Ishikawa (cell line): ENCODE measurements around the gene COL18A1.

ENCODE experiments used
- CEBPB ChIP-seq: IDR thresholded peaks from 2 replicates; pipeline ENCODE4 v1.6.1; 2012
- CREB1 ChIP-seq: IDR thresholded peaks from 2 replicates; pipeline ENCODE4 v1.6.1; 2012; ENCODE audit warnings: low read depth
- EGR1 ChIP-seq: IDR thresholded peaks from 2 replicates; pipeline ENCODE4 v1.6.1; 2012
- EP300 ChIP-seq: IDR thresholded peaks from 2 replicates; pipeline ENCODE4 v1.6.1; 2012; ENCODE audit warnings: borderline replicate concordance
- FOXM1 ChIP-seq: IDR thresholded peaks from 2 replicates; pipeline ENCODE4 v1.6.1; 2012; ENCODE audit warnings: low read depth, borderline replicate concordance
- MAX ChIP-seq: IDR thresholded peaks from 2 replicates; pipeline ENCODE4 v1.6.1; 2012
- NFIC ChIP-seq: IDR thresholded peaks from 2 replicates; pipeline ENCODE4 v1.6.1; 2012
- RAD21 ChIP-seq: IDR thresholded peaks from 2 replicates; pipeline ENCODE4 v1.6.1; 2012; ENCODE audit warnings: low read depth
- REST ChIP-seq: IDR thresholded peaks from 2 replicates; pipeline ENCODE4 v1.6.1; 2012; ENCODE audit warnings: low read depth, mild to moderate bottlenecking
- TAF1 ChIP-seq: IDR thresholded peaks from 2 replicates; pipeline ENCODE4 v1.6.1; 2012; ENCODE audit warnings: low read depth, mild to moderate bottlenecking
- TCF12 ChIP-seq: IDR thresholded peaks from 2 replicates; pipeline ENCODE4 v1.6.1; 2012; ENCODE audit warnings: low read depth
- TEAD4 ChIP-seq: IDR thresholded peaks from 2 replicates; pipeline ENCODE4 v1.6.1; 2012
- USF1 ChIP-seq: IDR thresholded peaks from 2 replicates; pipeline ENCODE4 v1.6.1; 2012
- YY1 ChIP-seq: IDR thresholded peaks from 2 replicates; pipeline ENCODE4 v1.6.1; 2012; ENCODE audit warnings: low read depth
- ZBTB7A ChIP-seq: IDR thresholded peaks from 2 replicates; pipeline ENCODE4 v1.6.1; 2012; ENCODE audit warnings: low read depth

COL18A1 gene

GRCh38 chr21:45393833-45394638, 10.9 kb upstream of the COL18A1 start:
- TF ChIP-seq CEBPB: no peak
- no peak for TF ChIP-seq FOXM1
- no peak for TF ChIP-seq EGR1
- no peak for TF ChIP-seq RAD21
- TF ChIP-seq YY1: no peak
- no peak for TF ChIP-seq USF1
- TF ChIP-seq TCF12: no peak
- no peak for TF ChIP-seq REST
- no peak for TF ChIP-seq MAX
- TF ChIP-seq TAF1: no peak
- TF ChIP-seq CREB1: no peak
- no peak for TF ChIP-seq TEAD4
- TF ChIP-seq NFIC: no peak
- no peak for TF ChIP-seq ZBTB7A
- TF ChIP-seq EP300: no peak

GRCh38 chr21:45396620-45396995, 8.4 kb upstream of the COL18A1 start:
- TF ChIP-seq MAX: no peak
- no peak for TF ChIP-seq TEAD4
- TF ChIP-seq EGR1: no peak
- no peak for TF ChIP-seq CREB1
- TF ChIP-seq REST: no peak

GRCh38 chr21:45397381-45397780, 7.6 kb upstream of the COL18A1 start:
- no peak for TF ChIP-seq NFIC
- TF ChIP-seq YY1: no peak
- TF ChIP-seq EP300: no peak
- no peak for TF ChIP-seq REST
- TF ChIP-seq EGR1: no peak
- no peak for TF ChIP-seq TCF12
- no peak for TF ChIP-seq TAF1

GRCh38 chr21:45401054-45401518, 3.9 kb upstream of the COL18A1 start:
- TF ChIP-seq REST (no peak), ZBTB7A (no peak)
